Stimulated activated CD8-positive, alpha-beta memory T cell treated with anti-CD3 and anti-CD28 coated beads, Interleukin-4, amount 100 ng/mL, for 48 hours (primary cell): ENCODE measurements around the gene ITPR2.
A peak's percentile ranks its signal among the peaks of the same experiment; 100 is the strongest.
"Not testable (repeated sequence)": the region's sequence is repeated elsewhere in the genome, so short reads cannot be mapped to it uniquely, and the experiment has no call there.

Source experiments
- DNase-seq: peaks from one replicate; pipeline ENCODE4 v3.0.0-alpha.2; 2020

The ITPR2 gene

GRCh38 chr12:26832822-26833742 lies at the start of gene ITPR2:
Gene ITPR2 (minus strand): TSS chr12:26833194. CDS start chr12:26832781, 413 bp downstream.
- peak; percentile 95 for DNase-seq

GRCh38 chr12:26880625-26881024 lies 47.6 kb upstream of the ITPR2 start:
- no peak for DNase-seq

- DNase-seq: no peak
These were observed 45.7 kb upstream of the ITPR2 start for GRCh38 chr12:26878661-26879119.

- DNase-seq: no peak
These were observed 41.7 kb upstream of the ITPR2 start for GRCh38 chr12:26874501-26875296.

- no peak for DNase-seq
These were observed 39.6 kb upstream of the ITPR2 start for GRCh38 chr12:26872625-26873024.

GRCh38 chr12:26871985-26872384 lies 39.0 kb upstream of the ITPR2 start:
- DNase-seq: no peak

- no peak for DNase-seq
These were observed 37.8 kb upstream of the ITPR2 start for GRCh38 chr12:26870491-26871419.

- DNase-seq: no peak
These were observed 37.0 kb upstream of the ITPR2 start for GRCh38 chr12:26869908-26870459.

GRCh38 chr12:26869104-26869494 lies 36.1 kb upstream of the ITPR2 start:
- no peak for DNase-seq

- DNase-seq: no peak
These were observed 35.6 kb upstream of the ITPR2 start for GRCh38 chr12:26868447-26869103.

- no peak for DNase-seq
These were observed 34.1 kb upstream of the ITPR2 start for GRCh38 chr12:26867080-26867479.

GRCh38 chr12:26863515-26863914 lies 30.5 kb upstream of the ITPR2 start:
- DNase-seq: no peak

GRCh38 chr12:26862787-26863186 lies 29.8 kb upstream of the ITPR2 start:
- DNase-seq: not testable (repeated sequence)

- DNase-seq: no peak
These were observed 28.7 kb upstream of the ITPR2 start for GRCh38 chr12:26861690-26862089.

GRCh38 chr12:26857465-26858176 lies 24.6 kb upstream of the ITPR2 start:
- no peak for DNase-seq

- DNase-seq: no peak
These were observed 22.3 kb upstream of the ITPR2 start for GRCh38 chr12:26855337-26855736.

GRCh38 chr12:26854031-26854390 lies 21.0 kb upstream of the ITPR2 start:
- no peak for DNase-seq

- DNase-seq: peak; percentile 77
These were observed 20.5 kb upstream of the ITPR2 start for GRCh38 chr12:26853303-26854030.

- no peak for DNase-seq
These were observed 18.2 kb upstream of the ITPR2 start for GRCh38 chr12:26851031-26851809.
